Pons (tissue), 1 donor: Measurements from ENCODE around the gene OSBPL3.

Source experiments
- DNase-seq: peaks from one replicate; pipeline ENCODE4 v3.0.0-alpha.2; 2016; ENCODE audit warnings: low spot score

The OSBPL3 gene

DNA sequence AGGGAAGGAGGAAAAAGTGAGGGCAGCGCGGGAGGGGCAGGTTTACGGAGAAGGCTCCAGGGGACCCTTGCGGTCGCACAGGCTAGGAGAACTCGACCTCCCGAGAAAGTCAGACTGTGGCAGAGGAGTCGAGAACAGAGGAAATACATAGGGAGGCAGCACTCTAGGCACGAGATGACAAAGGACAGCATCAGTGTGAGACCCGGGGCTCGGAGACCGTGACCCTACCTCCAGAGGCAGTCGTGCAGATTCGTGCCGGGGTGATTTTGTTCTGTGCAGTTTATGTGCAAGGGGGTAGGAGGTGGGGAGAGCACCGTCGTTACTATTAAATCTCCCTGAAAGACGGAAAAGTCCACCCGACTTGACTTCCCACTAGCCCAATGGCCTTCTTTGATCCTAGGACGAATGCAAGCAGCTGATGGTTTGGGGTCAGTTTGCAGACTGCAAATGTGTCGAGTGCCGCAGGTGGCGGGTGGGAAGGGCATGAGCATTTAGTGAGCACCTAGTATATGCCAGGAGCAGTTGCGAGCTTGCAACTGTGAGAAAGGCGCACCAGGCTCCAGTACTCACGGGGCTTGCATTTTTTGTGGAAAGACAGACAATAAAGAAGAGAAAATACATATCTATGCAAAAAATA lies 674 bp upstream of the OSBPL3 start:
- peak; percentile 43 for DNase-seq

DNA sequence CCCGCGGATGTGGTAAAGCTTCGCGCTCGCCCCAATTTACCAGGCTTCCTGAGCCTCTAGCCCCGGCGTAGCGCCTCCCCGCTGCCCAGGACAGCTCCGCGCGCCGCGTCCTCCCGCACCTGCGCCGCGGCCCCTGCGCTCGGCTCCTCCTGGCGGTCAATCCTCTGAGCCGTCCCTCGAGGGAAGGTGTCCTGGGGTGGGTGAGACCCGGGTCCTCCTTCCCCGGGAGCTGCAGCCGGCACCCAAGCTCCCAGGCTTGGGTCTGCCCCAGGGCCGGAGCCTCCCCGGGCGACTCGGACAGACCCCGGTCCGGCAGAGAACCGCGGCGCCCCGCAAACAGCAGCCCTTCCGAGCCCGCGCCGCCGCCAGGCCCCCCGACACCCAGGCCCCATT lies 512 bp downstream of the OSBPL3 start:
- DNase-seq = no peak

DNA sequence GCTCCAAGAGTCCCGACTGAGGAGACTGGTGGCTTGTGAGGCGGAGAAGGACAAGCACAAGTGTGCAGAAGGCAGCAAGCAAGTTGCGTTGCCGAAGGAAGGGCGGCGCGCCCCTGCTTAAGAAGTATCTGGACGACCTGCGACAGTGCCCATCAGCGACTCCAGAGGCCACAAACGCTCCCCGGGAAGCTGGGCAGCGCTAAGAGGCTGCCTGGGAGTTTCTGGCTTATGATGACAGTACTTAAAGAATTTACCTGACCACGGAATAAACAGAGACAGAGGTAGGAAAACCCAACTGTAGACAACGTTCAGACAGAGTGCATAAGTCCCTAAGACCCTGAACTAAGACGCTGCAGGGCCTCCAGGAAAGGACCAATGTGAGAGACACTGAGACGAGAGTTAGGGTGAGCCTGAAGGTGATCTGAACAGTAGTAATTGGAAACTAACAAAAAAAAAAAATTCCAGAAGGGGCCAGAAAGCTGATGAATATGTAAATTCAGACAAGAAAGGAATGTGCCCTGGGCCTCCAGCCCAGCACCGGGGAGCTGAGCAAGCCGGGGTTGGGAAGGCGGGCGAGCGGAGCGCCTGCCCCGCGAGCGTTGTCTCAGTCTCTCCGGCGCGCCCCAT lies 1.0 kb downstream of the OSBPL3 start:
- no peak for DNase-seq

GRCh38 chr7:24975644-24976260 lies 4.2 kb downstream of the OSBPL3 start:
- DNase-seq = no peak

- no peak for DNase-seq
Observed at GRCh38 chr7:24975172-24975571, 4.8 kb downstream of the OSBPL3 start.

GRCh38 chr7:24974026-24974832 lies 5.7 kb downstream of the OSBPL3 start:
- no peak for DNase-seq

GRCh38 chr7:24972991-24973390 lies 7.0 kb downstream of the OSBPL3 start:
- no peak for DNase-seq

DNA sequence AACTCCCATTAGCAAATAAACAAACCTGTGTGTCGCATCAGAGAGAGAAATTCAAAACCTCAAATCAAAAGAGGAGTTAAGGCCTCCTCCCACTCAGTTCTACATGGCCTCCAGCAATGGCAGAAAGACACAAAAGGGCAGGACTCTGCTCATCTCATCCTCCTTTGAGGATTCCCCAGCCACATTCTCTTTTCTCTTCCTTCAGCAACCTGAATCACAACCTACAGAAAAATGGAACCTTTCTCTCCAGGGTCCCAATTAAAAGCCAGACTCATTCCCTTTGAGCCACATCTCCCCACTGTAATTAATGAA lies 7.9 kb downstream of the OSBPL3 start:
- no peak for DNase-seq

DNA sequence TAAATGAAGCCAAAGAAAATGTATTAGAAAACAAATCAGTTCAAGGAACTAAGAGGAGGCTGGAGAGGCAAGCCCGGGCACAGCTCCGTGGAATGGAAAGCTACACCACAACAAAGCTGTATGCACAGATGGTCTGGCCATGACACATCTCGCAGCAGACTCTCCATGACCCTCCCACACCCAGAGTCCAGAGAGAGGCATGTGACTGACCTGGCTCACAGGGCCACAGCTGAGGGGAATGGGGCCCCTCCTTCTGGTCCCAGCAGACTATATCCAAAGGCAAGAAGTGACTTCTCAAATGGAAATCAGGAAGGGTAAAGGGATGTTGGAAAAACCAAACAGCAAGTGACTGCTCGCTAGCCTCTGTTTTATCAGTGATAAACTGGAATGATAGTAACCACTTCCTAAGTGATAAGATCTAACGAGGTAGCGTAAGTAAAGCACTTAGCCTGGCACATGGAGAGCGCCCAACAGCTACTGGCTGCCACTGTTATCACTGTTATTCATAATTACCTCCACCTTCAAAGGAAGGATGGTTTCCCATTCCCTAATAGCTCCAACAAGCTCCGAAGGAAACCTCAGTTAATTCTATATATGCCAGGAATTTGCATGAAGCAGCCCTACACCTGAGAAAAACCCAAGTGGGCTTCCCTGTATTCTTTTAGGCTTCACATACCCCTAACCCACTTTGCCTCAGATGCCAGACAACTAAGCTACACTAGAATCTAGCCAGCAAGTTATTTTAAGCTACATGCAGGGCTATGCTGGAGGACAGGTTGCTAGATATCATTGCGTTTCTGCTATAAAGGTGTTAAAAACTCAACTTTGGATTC lies 8.4 kb downstream of the OSBPL3 start:
- no peak for DNase-seq

DNA sequence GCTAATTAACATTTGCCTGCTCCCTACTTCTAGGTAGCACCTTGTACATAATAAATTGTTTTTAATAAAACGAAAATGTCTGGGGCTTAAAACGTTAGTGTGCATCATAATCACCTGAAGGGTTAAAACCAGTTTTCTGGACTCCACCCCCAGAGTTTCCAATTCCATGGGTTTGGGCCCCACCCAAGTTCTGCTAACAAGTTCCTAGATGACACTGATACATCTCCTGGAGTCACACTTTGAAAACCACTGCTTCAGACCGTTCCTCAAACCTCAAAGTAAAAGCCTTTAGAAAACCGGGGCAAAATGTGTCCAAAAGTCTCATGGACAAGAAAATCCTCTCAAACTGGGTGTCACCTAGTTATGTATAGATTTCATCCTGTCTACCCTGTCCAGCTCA lies 9.3 kb downstream of the OSBPL3 start:
- no peak for DNase-seq

GRCh38 chr7:24968165-24968564 lies 11.8 kb downstream of the OSBPL3 start:
- DNase-seq = no peak

DNA sequence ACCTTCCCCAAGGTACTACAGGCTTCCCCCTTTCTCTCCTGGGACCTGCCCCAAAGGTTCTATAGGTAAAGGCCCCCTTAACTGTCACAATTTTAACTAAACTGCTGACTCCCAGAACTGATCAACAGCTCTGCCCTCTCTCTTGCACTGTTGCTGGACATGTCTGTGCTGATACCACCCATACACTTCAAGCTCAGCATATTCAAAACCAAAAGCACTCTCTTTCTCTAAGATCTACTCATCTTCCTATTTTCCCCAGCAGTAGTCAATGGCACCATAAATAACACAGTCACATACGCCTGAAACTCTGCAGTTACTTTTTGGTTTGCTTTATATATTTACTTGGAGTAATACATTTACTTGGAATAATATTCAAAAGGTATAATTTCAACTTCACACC lies 12.3 kb downstream of the OSBPL3 start:
- DNase-seq = no peak

DNA sequence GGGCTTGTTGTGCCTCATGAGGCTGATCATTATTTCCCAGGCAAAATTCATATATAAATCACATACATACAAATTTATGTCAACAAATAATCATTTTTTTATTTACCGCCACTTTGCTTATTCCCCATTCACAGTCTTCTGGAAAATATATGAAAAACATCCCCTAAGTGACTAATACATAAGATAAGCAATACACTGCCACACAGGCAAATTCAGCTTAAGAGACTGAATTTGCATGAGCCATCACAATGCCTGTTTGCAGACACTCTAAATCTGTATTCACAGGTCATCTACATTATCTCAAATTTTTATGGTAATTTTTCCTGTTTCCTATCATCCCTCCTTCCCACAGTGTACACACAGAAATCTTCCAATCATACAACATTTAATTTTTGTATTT lies 13.2 kb downstream of the OSBPL3 start:
- DNase-seq = no peak

- DNase-seq = peak; percentile 29
Observed at GRCh38 chr7:24965831-24966708, 13.9 kb downstream of the OSBPL3 start.

- no peak for DNase-seq
Observed at GRCh38 chr7:24964191-24964590, 15.8 kb downstream of the OSBPL3 start.

DNA sequence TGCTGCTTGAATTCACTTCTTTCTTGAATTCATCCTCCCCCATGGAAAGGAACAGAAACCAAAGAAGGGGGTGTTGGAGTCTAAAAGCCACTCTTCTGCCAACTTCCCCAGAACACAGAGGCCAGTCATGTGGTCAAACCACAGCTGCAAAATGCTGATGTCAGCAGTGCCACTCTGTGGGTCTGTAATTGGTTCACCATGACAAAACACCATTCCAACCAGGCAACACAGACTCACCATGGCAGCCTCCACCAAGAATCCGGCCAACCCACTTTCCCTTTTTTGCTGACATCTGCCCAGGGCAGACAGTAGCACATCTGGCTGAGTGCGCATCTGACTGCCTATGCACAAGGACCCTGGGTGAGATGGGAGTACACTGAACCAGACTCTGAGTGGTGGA lies 16.8 kb downstream of the OSBPL3 start:
- DNase-seq = peak; percentile 90

- DNase-seq = no peak
Observed at GRCh38 chr7:24962418-24962962, 17.5 kb downstream of the OSBPL3 start.

DNA sequence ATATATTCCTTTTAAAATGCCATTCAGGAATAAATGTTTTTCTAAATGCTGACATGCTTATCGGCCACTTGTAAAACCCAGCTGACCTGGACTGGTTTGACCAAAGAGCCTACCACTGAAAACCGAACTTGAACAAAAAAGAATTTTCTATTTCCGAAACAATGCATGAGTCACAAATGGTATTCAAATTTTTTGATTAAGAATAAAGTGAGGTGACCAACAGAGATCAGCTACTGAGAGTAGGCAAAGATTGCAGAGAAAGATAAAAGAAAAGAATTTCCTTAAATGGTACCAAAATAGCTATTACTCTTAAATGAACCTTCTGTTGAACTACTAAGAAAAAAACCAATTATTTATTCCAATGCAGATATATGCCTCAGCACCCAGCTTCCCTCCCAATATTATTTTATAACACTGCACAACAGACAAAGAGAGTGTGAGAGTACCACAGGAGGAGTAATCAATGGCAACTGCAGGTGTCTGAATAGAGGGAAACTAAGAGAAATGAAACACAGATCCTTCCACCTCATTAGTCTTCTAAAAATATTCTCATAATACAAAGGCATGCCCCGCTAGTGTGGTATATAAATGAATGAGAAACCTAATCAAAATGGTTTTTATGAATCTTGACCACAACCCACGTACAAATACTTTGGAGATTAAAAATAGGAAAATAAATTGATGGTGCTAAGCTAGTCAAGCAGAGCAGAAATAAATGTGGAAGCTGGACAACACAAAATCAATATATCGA lies 20.1 kb downstream of the OSBPL3 start:
- no peak for DNase-seq

GRCh38 chr7:24958399-24958798 lies 21.6 kb downstream of the OSBPL3 start:
- no peak for DNase-seq

DNA sequence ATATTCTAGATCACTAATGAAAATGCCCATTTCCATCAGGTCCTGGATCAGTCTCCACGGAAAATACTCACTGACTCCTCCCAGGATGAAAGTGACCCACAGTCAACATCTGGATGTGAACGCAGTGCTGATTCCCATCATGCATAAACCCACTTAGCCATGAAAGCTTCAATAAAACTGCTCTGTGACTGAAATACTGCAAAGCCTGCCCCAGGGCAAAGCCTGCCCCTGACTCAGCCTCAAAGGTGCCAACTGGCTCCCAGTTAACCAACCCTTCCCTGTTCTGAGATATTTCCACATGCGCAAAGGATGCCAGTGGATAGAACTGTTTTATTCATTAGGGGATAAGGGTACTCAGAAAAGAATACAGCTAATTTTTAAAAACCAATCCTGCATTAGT lies 24.0 kb downstream of the OSBPL3 start:
- DNase-seq = no peak
